CD4-positive, alpha-beta T cell (primary cell): ENCODE measurements around the gene SPIRE2. TPM values are rescaled to one million over a fixed set of nuclear protein-coding genes. Genes with fewer than 3 reads are reported as not detected.
"Not testable (repeated sequence)": the region's sequence is repeated elsewhere in the genome, so short reads cannot be mapped to it uniquely, and the experiment has no call there.

Source experiments
- ATAC-seq: fragments of 200-7000 bp; cut with Tn5 transposase; one replicate; pipeline ENCODE4 v1.10.0; 2022; ENCODE audit warnings: mild to moderate bottlenecking; ENCODE audit not compliant: poor library complexity
- CTCF ChIA-PET: fragments of 350-600 bp; sonication (Branson Sonifier 250); formaldehyde crosslinking; loops from one replicate; lab custom pipeline; 2021; ENCODE audit warnings: antibody characterized with exemption, inconsistent platforms; lab: Charles Lee
- POLR2A ChIA-PET: fragments of 350-600 bp; sonication (Branson Sonifier 250); formaldehyde crosslinking; loops from one replicate; lab custom pipeline; 2021; ENCODE audit warnings: antibody characterized with exemption, inconsistent platforms; lab: Charles Lee
- DNase-seq, 14 experiments: peaks; one replicate each; pipeline ENCODE4 v3.0.0-alpha.2; 2013 to 2020; ENCODE audit warnings: mixed read lengths in 2 of 14
- H3K27ac ChIP-seq, 2 donors: one replicate each; pipeline versions ENCODE4 v1.5.1 to v1.7.0; 2013; ENCODE audit warnings: low read length in 2 of 2, low read depth in 1 of 2, mild to moderate bottlenecking in 1 of 2
- H3K27me3 ChIP-seq, 2 experiments: 1 replicate in 1 of 2; 2 replicates in 1 of 2; pipeline versions ENCODE4 v1.6.1 to v1.7.0; 2013; ENCODE audit warnings: low read length in 2 of 2, control low read depth in 1 of 2, mild to moderate bottlenecking in 1 of 2, moderate library complexity in 1 of 2; ENCODE audit not compliant: insufficient read depth in 2 of 2, control insufficient read depth in 1 of 2
- H3K36me3 ChIP-seq: one replicate; pipeline ENCODE4 v1.6.1; 2013; ENCODE audit warnings: low read length, control low read depth; ENCODE audit not compliant: insufficient read depth
- H3K4me1 ChIP-seq: one replicate; pipeline ENCODE4 v1.6.1; 2013; ENCODE audit warnings: low read length, control low read depth; ENCODE audit not compliant: insufficient read depth
- H3K4me3 ChIP-seq: one replicate; pipeline ENCODE4 v1.5.1; 2013; ENCODE audit warnings: mild to moderate bottlenecking, low read length, moderate library complexity
- H3K9me3 ChIP-seq, 2 experiments: 1 replicate in 1 of 2; 2 replicates in 1 of 2; pipeline versions ENCODE4 v1.6.1 to v1.7.0; 2013; ENCODE audit warnings: low read length in 2 of 2, mild to moderate bottlenecking in 2 of 2, control low read depth in 1 of 2, moderate library complexity in 1 of 2; ENCODE audit not compliant: control insufficient read depth in 1 of 2, insufficient read depth in 1 of 2
- H3K27ac Mint-ChIP-seq: one replicate; pipeline ENCODE4 v1.8.0; 2020; ENCODE audit warnings: mixed read lengths
- H3K27me3 Mint-ChIP-seq: one replicate; pipeline ENCODE4 v1.8.0; 2021; ENCODE audit warnings: mixed read lengths
- H3K36me3 Mint-ChIP-seq: one replicate; pipeline ENCODE4 v1.8.0; 2021; ENCODE audit warnings: low read depth, mixed read lengths
- H3K4me1 Mint-ChIP-seq: one replicate; pipeline ENCODE4 v1.8.0; 2021; ENCODE audit warnings: low read depth, mixed read lengths
- H3K4me3 Mint-ChIP-seq: one replicate; pipeline ENCODE4 v1.8.0; 2020; ENCODE audit warnings: mild to moderate bottlenecking, mixed read lengths
- H3K9me3 Mint-ChIP-seq: one replicate; pipeline ENCODE4 v1.8.0; 2020; ENCODE audit warnings: mixed read lengths
- CTCF ChIP-seq: fragments of 200-600 bp; IDR thresholded peaks from one replicate; pipeline ENCODE4 v1.8.0; 2022; ENCODE audit warnings: antibody characterized with exemption, mild to moderate bottlenecking
- intact Hi-C, 2 experiments: fragments of 100-400 bp; cut with DNase I in 1 of 2; cut with micrococcal nuclease in 1 of 2; formaldehyde crosslinking; loops; one replicate each; pipeline versions ENCODE4 v1.15.1 to v1.9.0; 2023 to 2025; cut with DNase I, micrococcal nuclease
- total RNA-seq, 174 experiments: library from RNA in 2 of 174; stranded (reverse) in 2 of 174; gene quantifications; one replicate each; pipeline ENCODE4 v1.2.3 and lab custom pipeline; 2021 to 2026

Gene SPIRE2
- total RNA-seq, 2 experiments from 2014 or later, result 1.1 TPM

- Histone ChIP-seq H3K27ac (no peak overlapping the region), H3K27me3 (no peaks in the 10 kb centered on the region), H3K4me1 (peaks cover 7% of the 10 kb centered on the region), H3K4me3 (no peak overlapping the region), H3K36me3 (no peaks in the 10 kb centered on the region), H3K9me3 (no peaks in the 10 kb centered on the region)
- Mint-ChIP-seq H3K4me1 (peaks cover 14% of the 10 kb centered on the region), H3K4me3 (peak overlapping the region; percentile 51), H3K27me3 (no peaks in the 10 kb centered on the region), H3K27ac (peak overlapping the region; percentile 23), H3K36me3 (no peaks in the 10 kb centered on the region), H3K9me3 (no peaks in the 10 kb centered on the region)
- DNase-seq, result no peak
- no peak for TF ChIP-seq CTCF
- CTCF ChIA-PET, result interaction anchor here (0.6 kb wide), 1 partner anchor 9 kb away, joined by 3 read pairs; no protein-coding TSS in a partner anchor
- intact Hi-C loops, result no loop called here
- POLR2A ChIA-PET, result interaction anchor here (1.5 kb wide), 1 partner anchor 62 kb away, joined by 9 read pairs; the partner anchor contains the start of gene TCF25
- ATAC-seq, result no peak
Observed at GRCh38 chr16:89811321-89811720, 17.0 kb upstream of the SPIRE2 start.

- POLR2A ChIA-PET, result no interaction called here
- Mint-ChIP-seq H3K4me1 (peaks cover 29% of the 10 kb centered on the region), H3K27me3 (no peaks in the 10 kb centered on the region), H3K36me3 (no peaks in the 10 kb centered on the region), H3K27ac (no peak overlapping the region), H3K9me3 (no peaks in the 10 kb centered on the region), H3K4me3 (peak overlapping the region; percentile 83)
- CTCF ChIA-PET, result no interaction called here
- no peak for TF ChIP-seq CTCF
- Histone ChIP-seq H3K9me3 (no peaks in the 10 kb centered on the region), H3K27me3 (no peaks in the 10 kb centered on the region), H3K4me1 (peaks cover 29% of the 10 kb centered on the region), H3K27ac (no peak overlapping the region), H3K4me3 (peak overlapping the region; percentile 64), H3K36me3 (no peaks in the 10 kb centered on the region)
- peak in 2 of 14 experiments; percentile 13 to 39 for DNase-seq
- intact Hi-C loops, result loop anchor here (1.0 to 5.0 kb wide), 4 partner anchors 46 to 157 kb away; partner anchors contain the start of genes TCF25 (in 1 of the 2), VPS9D1 (in 1 of the 2) and ZNF276 (in 1 of the 2)
- peak; percentile 9 for ATAC-seq
Observed at GRCh38 chr16:89815639-89816348, 12.5 kb upstream of the SPIRE2 start.

GRCh38 chr16:89818851-89819403 lies 9.3 kb upstream of the SPIRE2 start:
- H3K4me3 ChIP-seq, H3K9me3 ChIP-seq, H3K27me3 ChIP-seq, H3K27me3 Mint-ChIP-seq, H3K27ac ChIP-seq, ATAC-seq, H3K36me3 ChIP-seq, H3K9me3 Mint-ChIP-seq, POLR2A ChIA-PET, H3K36me3 Mint-ChIP-seq: not testable (repeated sequence)
- CTCF ChIA-PET, result interaction anchor here (0.8 kb wide), 1 partner anchor 91 kb away, joined by 3 read pairs; no protein-coding TSS in a partner anchor
- Mint-ChIP-seq H3K4me3 (peak overlapping the region; percentile 66), H3K4me1 (peaks cover 22% of the 10 kb centered on the region), H3K27ac (peak overlapping the region; percentile 9)
- DNase-seq, result peak in 2 of 14 experiments; percentile 18 to 41
- intact Hi-C loops, result loop anchor here in 1 of 2 experiments (5.0 kb wide), 3 partner anchors 53 to 153 kb away; partner anchors contain the start of genes TCF25, VPS9D1 and ZNF276
- peaks cover 29% of the 10 kb centered on the region for H3K4me1 ChIP-seq

GRCh38 chr16:89819448-89819847 lies 8.8 kb upstream of the SPIRE2 start:
- ATAC-seq, POLR2A ChIA-PET, H3K27me3 Mint-ChIP-seq, H3K4me3 ChIP-seq, H3K27ac ChIP-seq, H3K9me3 ChIP-seq, CTCF ChIA-PET, H3K9me3 Mint-ChIP-seq, H3K36me3 Mint-ChIP-seq, H3K27me3 ChIP-seq, DNase-seq, H3K36me3 ChIP-seq: not testable (repeated sequence)
- Mint-ChIP-seq H3K4me1 (peaks cover 19% of the 10 kb centered on the region), H3K4me3 (peak overlapping the region; percentile 66), H3K27ac (peak overlapping the region; percentile 9)
- intact Hi-C loops, result loop anchor here in 1 of 2 experiments (5.0 kb wide), 3 partner anchors 53 to 153 kb away; partner anchors contain the start of genes TCF25, VPS9D1 and ZNF276
- H3K4me1 ChIP-seq, result peaks cover 29% of the 10 kb centered on the region
